Keratinocyte (primary cell): ENCODE measurements around the gene UBE2QL1. TPM values are rescaled to one million over a fixed set of nuclear protein-coding genes. Genes with fewer than 3 reads are reported as not detected.

Experiments used
- DNase-seq: peaks from one replicate; pipeline ENCODE4 v3.0.0-alpha.2; 2011; ENCODE audit warnings: low read depth, missing footprints, low spot score
- FAIRE-seq: peaks from 2 replicates; lab custom pipeline; 2011; peaks lifted over from hg19 to GRCh38; lab: Jason Lieb, UNC
- H2AFZ ChIP-seq: 2 replicates; pipeline ENCODE4 v1.6.0; 2012; ENCODE audit warnings: low read length, control low read depth, inconsistent platforms; ENCODE audit not compliant: control insufficient read depth
- H3K27ac ChIP-seq: 2 replicates; pipeline ENCODE4 v1.5.1; 2011; ENCODE audit warnings: low read length; ENCODE audit not compliant: control insufficient read depth, insufficient read depth
- H3K27me3 ChIP-seq: 3 replicates; pipeline ENCODE4 v1.6.0; 2011; ENCODE audit warnings: low read length; ENCODE audit not compliant: control insufficient read depth, insufficient read depth; ENCODE audit errors: extremely low read depth
- H3K36me3 ChIP-seq, 2 experiments: 2 replicates in 1 of 2; 3 replicates in 1 of 2; pipeline ENCODE4 v1.5.1; 2011; ENCODE audit warnings: low read length in 2 of 2, mild to moderate bottlenecking in 1 of 2; ENCODE audit not compliant: control insufficient read depth in 2 of 2, insufficient read depth in 2 of 2; ENCODE audit errors: extremely low read depth in 1 of 2
- H3K4me1 ChIP-seq: 3 replicates; pipeline ENCODE4 v1.5.1; 2011; ENCODE audit warnings: low read length; ENCODE audit not compliant: control insufficient read depth, insufficient read depth; ENCODE audit errors: extremely low read depth
- H3K4me2 ChIP-seq: 3 replicates; pipeline ENCODE4 v1.6.0; 2011; ENCODE audit warnings: low read depth, low read length; ENCODE audit not compliant: control insufficient read depth, insufficient read depth; ENCODE audit errors: extremely low read depth
- H3K4me3 ChIP-seq, 3 experiments: fragments of 200-600 bp in 1 of 3; sonication (generic) in 1 of 3; 2 replicates in 2 of 3; 3 replicates in 1 of 3; pipeline ENCODE4 v1.5.1; 2011 to 2016; ENCODE audit warnings: low read length in 3 of 3, mild to moderate bottlenecking in 3 of 3, control low read depth in 2 of 3, inconsistent platforms in 1 of 3, low read depth in 1 of 3, mixed read lengths in 1 of 3, mixed run types in 1 of 3, moderate library complexity in 1 of 3; ENCODE audit not compliant: control insufficient read depth in 2 of 3, insufficient read depth in 2 of 3; ENCODE audit errors: extremely low read depth in 1 of 3
- H3K79me2 ChIP-seq: 2 replicates; pipeline ENCODE4 v1.6.0; 2012; ENCODE audit warnings: low read length; ENCODE audit not compliant: control insufficient read depth, insufficient read depth
- H3K9ac ChIP-seq: 3 replicates; pipeline ENCODE4 v1.6.0; 2011; ENCODE audit warnings: low read length; ENCODE audit not compliant: control insufficient read depth, insufficient read depth; ENCODE audit errors: extremely low read depth
- H3K9me1 ChIP-seq: 3 replicates; pipeline ENCODE4 v1.6.0; 2011; ENCODE audit warnings: low read length; ENCODE audit not compliant: control insufficient read depth, insufficient read depth; ENCODE audit errors: extremely low read depth
- H3K9me3 ChIP-seq: 2 replicates; pipeline ENCODE4 v1.5.1; 2012; ENCODE audit warnings: low read depth, low read length; ENCODE audit not compliant: control insufficient read depth
- H4K20me1 ChIP-seq: 3 replicates; pipeline ENCODE4 v1.6.0; 2011; ENCODE audit warnings: low read length; ENCODE audit not compliant: control insufficient read depth, insufficient read depth; ENCODE audit errors: extremely low read depth
- CTCF ChIP-seq, 3 experiments: IDR thresholded peaks in 1 of 3; conservative IDR thresholded peaks in 1 of 3; optimal IDR thresholded peaks in 1 of 3; 2 replicates in 2 of 3; 3 replicates in 1 of 3; pipeline versions ENCODE3 to v1.5.1; 2011; ENCODE audit warnings: low read length in 3 of 3, mild to moderate bottlenecking in 3 of 3, moderate library complexity in 2 of 3, control low read depth in 1 of 3, inconsistent platforms in 1 of 3; ENCODE audit not compliant: insufficient read depth in 2 of 3; ENCODE audit errors: extremely low read depth in 1 of 3
- EZH2 ChIP-seq: IDR thresholded peaks from one replicate; pipeline ENCODE4 v1.6.1; 2012; ENCODE audit warnings: inconsistent platforms, mild to moderate bottlenecking, low read length, moderate library complexity
- dilution Hi-C: fragments of 300-500 bp; cut with MboI; formaldehyde crosslinking; loops from one replicate; pipeline ENCODE4 v1.7.0; 2020; ENCODE audit warnings: low sequenced_read_pairs; ENCODE audit not compliant: extremely low pct_ligation_motif_present
- polyA plus RNA-seq, 5 experiments: library from polyadenylated mRNA; depleted of rRNA in 3 of 5; stranded (reverse) in 3 of 5; stranded (forward) in 1 of 5; unstranded in 1 of 5; fragments of >200 nt; gene quantifications; 1 replicate in 1 of 5; 2 replicates in 3 of 5; 3 replicates in 1 of 5; pipeline versions ENCODE4 v1.2.1 to v1.2.3, GENCODE V29; 2011 to 2012; ENCODE audit warnings: missing spikeins in 2 of 5, low read depth in 1 of 5, low replicate concordance in 1 of 5

UBE2QL1 gene
- polyA plus RNA-seq, 1 donor (not counting 4 experiments of a cell fraction or from before 2014, with no cell fraction given), result not detected

- Histone ChIP-seq H3K27ac (no peak overlapping the region), H3K9me3 (no peaks in the 10 kb centered on the region), H3K4me2 (no peak overlapping the region), H3K4me1 (no peaks in the 10 kb centered on the region), H3K27me3 (no peaks in the 10 kb centered on the region), H3K79me2 (no peaks in the 10 kb centered on the region), H3K4me3 (no peak overlapping the region), H3K36me3 (no peaks in the 10 kb centered on the region), H4K20me1 (no peaks in the 10 kb centered on the region), H3K9me1 (no peaks in the 10 kb centered on the region), H2AFZ (no peak overlapping the region), H3K9ac (no peak overlapping the region)
- DNase-seq (no peak), FAIRE-seq (no peak)
- TF ChIP-seq CTCF (optimal IDR thresholded peaks at IDR 0.05 in 1 of 3, IDR thresholded peaks at IDR 0.05 in 1 of 3, conservative IDR thresholded peaks at IDR 0.05 in 1 of 3; ENCODE audit: extremely low read depth in 1 of 3, insufficient read depth in 2 of 3, low read length in 3 of 3) (no peak), EZH2 (no peak)
- dilution Hi-C loops, result no loop called here
Observed at GRCh38 chr5:6464441-6464840, 15.8 kb downstream of the UBE2QL1 start.

- no peaks in the 10 kb centered on the region for H3K79me2 ChIP-seq
- no peaks in the 10 kb centered on the region for H3K9me1 ChIP-seq
- DNase-seq (no peak), FAIRE-seq (no peak)
- H3K9ac ChIP-seq, result no peak overlapping the region
- no peak overlapping the region for H2AFZ ChIP-seq
- H3K4me2 ChIP-seq, result no peak overlapping the region
- H3K36me3 ChIP-seq, result no peaks in the 10 kb centered on the region
- no peak overlapping the region for H3K4me3 ChIP-seq
- dilution Hi-C loops, result no loop called here
- H3K27me3 ChIP-seq, result no peaks in the 10 kb centered on the region
- H3K4me1 ChIP-seq, result no peaks in the 10 kb centered on the region
- no peaks in the 10 kb centered on the region for H3K9me3 ChIP-seq
- TF ChIP-seq CTCF (optimal IDR thresholded peaks at IDR 0.05 in 1 of 3, IDR thresholded peaks at IDR 0.05 in 1 of 3, conservative IDR thresholded peaks at IDR 0.05 in 1 of 3; ENCODE audit: extremely low read depth in 1 of 3, insufficient read depth in 2 of 3, low read length in 3 of 3) (no peak), EZH2 (no peak)
- no peak overlapping the region for H3K27ac ChIP-seq
- H4K20me1 ChIP-seq, result no peaks in the 10 kb centered on the region
Observed at GRCh38 chr5:6465831-6466790, 17.5 kb downstream of the UBE2QL1 start.
